Hematopoietic multipotent progenitor cell (in vitro differentiated cells): ENCODE measurements around the gene RNASEH2B. TPM values are rescaled to one million over a fixed set of nuclear protein-coding genes. Genes with fewer than 3 reads are reported as not detected.

Experiments used
- DNase-seq, 3 donors: peaks; one replicate each; pipeline ENCODE4 v3.0.0-alpha.2; 2011 to 2015; ENCODE audit warnings: low read depth in 2 of 3, low spot score in 2 of 3
- total RNA-seq: library from RNA; depleted of rRNA; stranded (reverse); fragments of >200 nt; gene quantifications from one replicate; pipeline ENCODE4 v1.2.3, GENCODE V29; 2012

The RNASEH2B gene
- 57.1 TPM for total RNA-seq

GRCh38 chr13:50909605-50910484 lies at the start of gene RNASEH2B:
Gene RNASEH2B (plus strand): TSS chr13:50909791. CDS start chr13:50910077, 286 bp downstream.
- DNase-seq, result peak; percentile 62 to 82 (median 80)

GRCh38 chr13:50864492-50864891 lies 45.1 kb upstream of the RNASEH2B start:
- DNase-seq, result no peak

GRCh38 chr13:50866817-50867636 lies 42.6 kb upstream of the RNASEH2B start:
- no peak for DNase-seq

GRCh38 chr13:50867637-50867945 lies 42.0 kb upstream of the RNASEH2B start:
- DNase-seq, result no peak

- no peak for DNase-seq
These were observed 38.2 kb upstream of the RNASEH2B start for GRCh38 chr13:50871405-50871804.

GRCh38 chr13:50873467-50873866 lies 36.1 kb upstream of the RNASEH2B start:
- DNase-seq, result no peak

GRCh38 chr13:50873991-50874390 lies 35.6 kb upstream of the RNASEH2B start:
- DNase-seq, result no peak

- no peak for DNase-seq
These were observed 26.7 kb upstream of the RNASEH2B start for GRCh38 chr13:50882816-50883435.

- DNase-seq, result no peak
These were observed 25.9 kb upstream of the RNASEH2B start for GRCh38 chr13:50883728-50884127.

GRCh38 chr13:50884265-50884664 lies 25.3 kb upstream of the RNASEH2B start:
- DNase-seq, result no peak

- no peak for DNase-seq
These were observed 22.4 kb upstream of the RNASEH2B start for GRCh38 chr13:50887151-50887550.

- DNase-seq, result no peak
These were observed 21.2 kb upstream of the RNASEH2B start for GRCh38 chr13:50888362-50888761.

- DNase-seq, result no peak
These were observed 20.3 kb upstream of the RNASEH2B start for GRCh38 chr13:50889317-50889716.

- no peak for DNase-seq
These were observed 18.4 kb upstream of the RNASEH2B start for GRCh38 chr13:50891206-50891605.

- DNase-seq, result peak in 2 of 3 donors; percentile 62 to 89
These were observed 17.2 kb upstream of the RNASEH2B start for GRCh38 chr13:50892210-50892944.

- peak in 2 of 3 donors; percentile 71 to 85 for DNase-seq
These were observed 16.3 kb upstream of the RNASEH2B start for GRCh38 chr13:50893211-50893852.

GRCh38 chr13:50894012-50894411 lies 15.6 kb upstream of the RNASEH2B start:
- DNase-seq, result no peak

- no peak for DNase-seq
These were observed 15.1 kb upstream of the RNASEH2B start for GRCh38 chr13:50894504-50894903.

- DNase-seq, result no peak
These were observed 11.3 kb upstream of the RNASEH2B start for GRCh38 chr13:50898338-50898737.

- DNase-seq, result no peak
These were observed 7.9 kb upstream of the RNASEH2B start for GRCh38 chr13:50901701-50902100.
